Measurements from ENCODE around the gene PARP2.

PARP2 gene

DNA sequence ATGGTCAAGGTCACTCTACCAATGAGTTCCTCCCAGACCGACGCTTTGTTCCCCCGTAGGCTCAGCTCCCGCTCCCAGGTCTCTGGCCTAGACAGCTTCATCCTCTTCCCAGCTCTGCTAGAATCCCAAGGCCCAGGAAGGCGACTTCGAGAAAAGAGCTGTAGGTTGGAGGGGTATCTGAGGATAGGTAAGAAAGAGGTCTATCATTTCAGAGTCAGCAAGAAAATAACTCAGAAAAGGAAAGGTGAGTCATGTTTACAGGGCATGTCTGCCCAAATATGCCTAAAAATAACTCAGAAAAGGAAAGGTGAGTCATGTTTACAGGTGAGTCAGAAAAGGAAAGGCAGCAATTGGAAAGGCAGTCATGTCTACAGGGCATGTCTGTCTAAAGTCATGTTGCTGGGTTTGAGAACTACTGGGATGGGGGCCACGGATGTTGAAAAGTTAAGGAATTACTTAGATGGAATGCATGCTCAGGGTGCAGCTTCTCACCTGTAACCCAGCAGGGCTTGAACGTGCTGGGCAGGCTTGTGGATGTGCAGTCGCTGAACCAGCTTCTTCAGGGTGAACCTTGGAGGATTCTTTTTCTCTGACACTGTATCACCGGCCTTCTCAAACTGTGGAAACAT is 57.6 kb downstream of the PARP2 start:
- DNase-seq (ENCODE audit: low spot score), result no peak

DNA sequence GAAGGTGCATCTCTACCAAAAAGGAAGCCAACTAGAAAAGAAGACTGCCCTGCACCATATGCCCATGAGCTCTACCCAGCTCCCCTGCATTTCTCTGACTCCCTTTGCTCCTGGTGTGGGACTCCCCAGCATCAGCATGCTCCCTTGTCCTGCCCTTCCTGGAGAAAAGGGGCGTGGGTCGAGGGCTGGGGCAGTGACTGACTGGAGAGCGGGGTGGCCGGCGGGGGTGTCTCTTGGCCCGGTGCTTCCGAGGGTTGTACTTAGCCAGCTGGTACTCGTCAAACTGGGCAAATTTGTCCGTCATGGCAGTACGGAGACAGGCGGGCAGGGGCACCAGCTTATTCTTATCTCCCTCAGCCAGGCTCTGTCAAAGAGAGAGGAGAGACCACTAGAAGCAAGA is 60.1 kb downstream of the PARP2 start:
- DNase-seq (ENCODE audit: low spot score), result no peak

Measured in AG08395 (cell line).